K562 (cell line): ENCODE data around the gene NEUROD4. TPM values are rescaled to one million over a fixed set of nuclear protein-coding genes. Genes with fewer than 3 reads are reported as not detected.

ENCODE experiments used
- COPS2 ChIP-seq: fragments of 450-650 bp; conservative IDR thresholded peaks from 2 replicates; pipeline ENCODE4 v1.6.1; 2016; ENCODE audit warnings: mild to moderate bottlenecking, moderate library complexity
- KDM4B ChIP-seq, 2 experiments: fragments of 450-650 bp in 1 of 2; sonication (generic) in 1 of 2; IDR thresholded peaks; 2 replicates each; pipeline ENCODE4 v1.6.1; 2016 to 2017; ENCODE audit warnings: borderline replicate concordance in 2 of 2, antibody characterized with exemption in 1 of 2, low read depth in 1 of 2, mild to moderate bottlenecking in 1 of 2
- MBD1 ChIP-seq: fragments of 250-450 bp; sonication (Bioruptor Pico); IDR thresholded peaks from 2 replicates; pipeline ENCODE4 v1.8.0; 2022; ENCODE audit warnings: inconsistent platforms
- MEF2D ChIP-seq: conservative IDR thresholded peaks from 2 replicates; pipeline ENCODE4 v1.6.1; 2016; ENCODE audit warnings: low read depth, missing genetic modification characterization, missing compliant biosample characterization
- MTF1 ChIP-seq: fragments of 250-450 bp; sonication (Bioruptor Pico); IDR thresholded peaks from 2 replicates; pipeline ENCODE4 v1.9.0; 2021; ENCODE audit warnings: moderate library complexity, mild to moderate bottlenecking, inconsistent platforms, borderline replicate concordance
- POLR2H ChIP-seq: IDR thresholded peaks from 2 replicates; pipeline ENCODE4 v1.6.1; 2016; ENCODE audit warnings: missing genetic modification characterization, low read depth, mild to moderate bottlenecking, control low read depth, missing compliant biosample characterization, moderate library complexity
- PRDM10 ChIP-seq: fragments of 450-650 bp; IDR thresholded peaks from 2 replicates; pipeline ENCODE4 v1.6.1; 2018; ENCODE audit not compliant: partially characterized antibody
- RBBP5 ChIP-seq: fragments of 200-600 bp; sonication (generic); IDR thresholded peaks from 2 replicates; pipeline ENCODE4 v1.6.1; 2012; ENCODE audit warnings: borderline replicate concordance, mild to moderate bottlenecking, low read length, control low read depth, inconsistent platforms; ENCODE audit not compliant: insufficient read depth, poor library complexity, severe bottlenecking
- TAF1 ChIP-seq: IDR thresholded peaks from 2 replicates; pipeline ENCODE4 v1.6.1; 2011; ENCODE audit warnings: mild to moderate bottlenecking, low read length, moderate library complexity; ENCODE audit not compliant: insufficient read depth, control insufficient read depth, severe bottlenecking; ENCODE audit errors: extremely low read depth
- THRA ChIP-seq: fragments of 450-650 bp; IDR thresholded peaks from 2 replicates; pipeline ENCODE4 v1.6.1; 2017; ENCODE audit warnings: mild to moderate bottlenecking, moderate library complexity
- ZBTB8A ChIP-seq: fragments of 450-650 bp; IDR thresholded peaks from 2 replicates; pipeline ENCODE4 v1.6.1; 2018; ENCODE audit warnings: mild to moderate bottlenecking, moderate library complexity; ENCODE audit not compliant: partially characterized antibody
- ZNF444 ChIP-seq: fragments of 250-450 bp; sonication (Bioruptor Pico); IDR thresholded peaks from 2 replicates; pipeline ENCODE4 v1.4.0; 2020; ENCODE audit warnings: mild to moderate bottlenecking, moderate library complexity
- polyA plus RNA-seq, 8 experiments: library from polyadenylated mRNA; depleted of rRNA in 4 of 8; stranded (reverse) in 5 of 8; unstranded in 3 of 8; fragments of >200 nt; fragmentation: Nextera tagmentation in 2 of 8; fragmentation: Illumina TruSeq in 1 of 8; extraction: Ambion mirVana in 2 of 8; extraction: Trizol in 1 of 8; gene quantifications; 2 replicates each; pipeline versions ENCODE4 v1.2.1 to v1.2.3, GENCODE V29; 2011 to 2014; ENCODE audit warnings: inconsistent platforms in 1 of 8, missing spikeins in 1 of 8
- total RNA-seq, 7 experiments: library from RNA; depleted of rRNA in 6 of 7; stranded (reverse); fragments of >200 nt in 6 of 7; fragmentation: Illumina TruSeq in 2 of 7; extraction: Trizol in 2 of 7; gene quantifications; 2 replicates each; pipeline versions ENCODE4 v1.2.1 to v1.2.3, GENCODE V29; 2011 to 2021; ENCODE audit warnings: low replicate concordance in 1 of 7
- TF ChIP-seq, protein P1 (sequence below), 2 experiments: fragments of 200-800 bp in 1 of 2; sonication (Bioruptor generic) in 1 of 2; sonication (generic) in 1 of 2; formaldehyde crosslinking in 1 of 2; IDR thresholded peaks in 1 of 2; conservative IDR thresholded peaks in 1 of 2; 2 replicates each; pipeline versions ENCODE4 v1.5.0 to v1.6.1; 2016 to 2020; ENCODE audit warnings: missing compliant biosample characterization in 1 of 2, missing genetic modification characterization in 1 of 2, missing genetic modification reagents in 1 of 2

The NEUROD4 gene
- total and polyA plus RNA-seq, 9 of the 15 experiments (the other 6 are each of a cell fraction or from before 2014, with no cell fraction given), result not detected

GRCh38 chr12:54984658-54985376 is 35.0 kb upstream of the NEUROD4 start, which contains the start of gene TESPA1 (continued):
- TF ChIP-seq, protein P1, sequence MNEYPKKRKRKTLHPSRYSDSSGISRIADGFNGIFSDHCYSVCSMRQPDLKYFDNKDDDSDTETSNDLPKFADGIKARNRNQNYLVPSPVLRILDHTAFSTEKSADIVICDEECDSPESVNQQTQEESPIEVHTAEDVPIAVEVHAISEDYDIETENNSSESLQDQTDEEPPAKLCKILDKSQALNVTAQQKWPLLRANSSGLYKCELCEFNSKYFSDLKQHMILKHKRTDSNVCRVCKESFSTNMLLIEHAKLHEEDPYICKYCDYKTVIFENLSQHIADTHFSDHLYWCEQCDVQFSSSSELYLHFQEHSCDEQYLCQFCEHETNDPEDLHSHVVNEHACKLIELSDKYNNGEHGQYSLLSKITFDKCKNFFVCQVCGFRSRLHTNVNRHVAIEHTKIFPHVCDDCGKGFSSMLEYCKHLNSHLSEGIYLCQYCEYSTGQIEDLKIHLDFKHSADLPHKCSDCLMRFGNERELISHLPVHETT (CRISPR knock-in tag; conservative IDR thresholded peaks at IDR 0.05 in 1 of 2, IDR thresholded peaks at IDR 0.05 in 1 of 2), result peak in 1 of 2 experiments; percentile 36; a peak in 1 of 4 replicates
- TF ChIP-seq RBBP5 (no peak), POLR2H (tag) (peak; percentile 62; the same call in 1 of the 2 replicates), KDM4B (IDR thresholded peaks at IDR 0.05; ENCODE audit: borderline replicate concordance in 2 of 2, low read depth in 1 of 2) (0 out of 4 replicates have a peak, but pooled peaks of 1 of the 2 experiments have one; percentile 59), ZNF444 (no peak), ZBTB8A (no peak), MBD1 (CRISPR knock-in tag) (no peak), THRA (no peak), COPS2 (no peak), TAF1 (peak; percentile 43), PRDM10 (peak; percentile 13), MTF1 (CRISPR knock-in tag) (no peak), MEF2D (tag) (no peak)
